Measurements from ENCODE around the gene XXYLT1. TPM values are rescaled to one million over a fixed set of nuclear protein-coding genes. Genes with fewer than 3 reads are reported as not detected.

XXYLT1 gene
- total RNA-seq, 1 experiment from 2014 or later, result 10.9 TPM

GRCh38 chr3:195113048-195113447 lies 157.9 kb downstream of the XXYLT1 start (continued):
- TF ChIP-seq CTCF (IDR thresholded peaks at IDR 0.05 in 2 of 3, conservative IDR thresholded peaks at IDR 0.05 in 1 of 3; ENCODE audit: borderline replicate concordance in 1 of 3, insufficient read depth in 1 of 3, low read depth in 2 of 3, low read length in 2 of 3) (no peak), CEBPB (IDR thresholded peaks at IDR 0.05; ENCODE audit: low read depth) (no peak), TCF7L2 (IDR thresholded peaks at IDR 0.05; ENCODE audit: borderline replicate concordance, extremely low read depth, insufficient read depth, insufficient read length) (no peak)

GRCh38 chr3:195112361-195112791 lies 158.6 kb downstream of the XXYLT1 start:
- Histone ChIP-seq H3K27ac (ENCODE audit: low read depth, low read length) (no peak overlapping the region), H3K36me3 (ENCODE audit: control insufficient read depth in 1 of 2, insufficient read depth in 2 of 2, low read length in 2 of 2) (no peaks in the 10 kb centered on the region), H3K79me2 (ENCODE audit: insufficient read depth, low read length) (no peaks in the 10 kb centered on the region), H3K9me2 (ENCODE audit: insufficient read depth) (no peaks in the 10 kb centered on the region), H4K20me1 (ENCODE audit: insufficient read depth) (no peaks in the 10 kb centered on the region), H3K4me1 (ENCODE audit: control insufficient read depth in 1 of 2, insufficient read depth in 2 of 2, low read length in 2 of 2) (peaks cover 2 to 8% of the 10 kb centered on the region in 2 experiments; a peak in 3 of 4 replicates), H2AFZ (ENCODE audit: low read depth, low read length, poor library complexity, severe bottlenecking) (no peak overlapping the region), H3K9me3 (ENCODE audit: control insufficient read depth in 1 of 2, insufficient read depth in 1 of 2, low read depth in 1 of 2, low read length in 2 of 2) (no peaks in the 10 kb centered on the region), H3K4me2 (ENCODE audit: low read length) (no peak overlapping the region), H3K4me3 (replicated peaks in 1 of 2; ENCODE audit: low read depth in 1 of 2, low read length in 2 of 2) (no peak overlapping the region), H3K9ac (ENCODE audit: low read length) (no peak overlapping the region), H3K27me3 (ENCODE audit: insufficient read depth, low read length) (no peaks in the 10 kb centered on the region)
- TF ChIP-seq FOSL1 (IDR thresholded peaks at IDR 0.05; ENCODE audit: low read depth), result no peak
- DNase-seq (ENCODE audit: low read depth, low spot score) (no peak), ATAC-seq (no peak)
- ChIA-PET CTCF (no interaction called here), POLR2A (no interaction called here), RAD21 (ENCODE audit: low non-redundant PET in 1 of 2, low total read pairs in 2 of 2, uncharacterized antibody in 2 of 2, unreplicated experiment in 2 of 2) (no interaction called here)
- intact Hi-C loops (cut with micrococcal nuclease), result no loop called here
- no TSS peak for BruUV-seq (replicated peaks)

DNA sequence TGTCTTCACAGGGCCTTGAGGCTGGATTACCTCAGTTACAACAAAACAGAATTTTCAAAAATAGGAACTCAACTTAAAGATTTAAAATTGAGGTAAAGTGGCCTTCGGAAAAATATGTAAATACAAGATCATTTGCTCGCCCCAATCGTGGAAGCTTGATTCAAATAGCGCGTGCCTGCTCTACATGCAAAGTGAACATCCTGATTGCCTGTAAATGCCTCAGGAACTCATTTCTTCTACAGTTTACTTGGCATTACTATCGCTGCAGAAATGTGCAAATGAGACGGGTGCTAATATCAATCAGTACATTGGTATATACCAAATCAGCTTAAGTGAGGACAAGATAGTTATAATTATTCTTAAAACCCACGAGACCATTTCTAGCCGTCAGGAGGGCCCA lies 159.2 kb downstream of the XXYLT1 start:
- no peaks in the 10 kb centered on the region for H3K79me2 ChIP-seq (ENCODE audit: insufficient read depth, low read length)
- no peak overlapping the region for H3K9ac ChIP-seq (ENCODE audit: low read length)
- H3K27me3 ChIP-seq (ENCODE audit: insufficient read depth, low read length), result no peaks in the 10 kb centered on the region
- ATAC-seq, result no peak
- no peaks in the 10 kb centered on the region for H3K36me3 ChIP-seq (ENCODE audit: control insufficient read depth in 1 of 2, insufficient read depth in 2 of 2, low read length in 2 of 2)
- intact Hi-C loops (cut with micrococcal nuclease), result no loop called here
- H3K27ac ChIP-seq (ENCODE audit: low read depth, low read length), result no peak overlapping the region
- H2AFZ ChIP-seq (ENCODE audit: low read depth, low read length, poor library complexity, severe bottlenecking), result no peak overlapping the region
- DNase-seq (ENCODE audit: low read depth, low spot score), result no peak
- H3K4me1 ChIP-seq (ENCODE audit: control insufficient read depth in 1 of 2, insufficient read depth in 2 of 2, low read length in 2 of 2), result peaks cover 0 to 2% of the 10 kb centered on the region in 2 experiments; a peak in 1 of 4 replicates
- no peaks in the 10 kb centered on the region for H3K9me3 ChIP-seq (ENCODE audit: control insufficient read depth in 1 of 2, insufficient read depth in 1 of 2, low read depth in 1 of 2, low read length in 2 of 2)
- no peaks in the 10 kb centered on the region for H4K20me1 ChIP-seq (ENCODE audit: insufficient read depth)
- H3K4me3 ChIP-seq (replicated peaks in 1 of 2; ENCODE audit: low read depth in 1 of 2, low read length in 2 of 2), result no peak overlapping the region
- no peaks in the 10 kb centered on the region for H3K9me2 ChIP-seq (ENCODE audit: insufficient read depth)
- POLR2A ChIA-PET, result no interaction called here
- H3K4me2 ChIP-seq (ENCODE audit: low read length), result no peak overlapping the region
- BruUV-seq (replicated peaks), result no TSS peak
- CTCF ChIA-PET, result no interaction called here
- RAD21 ChIA-PET (ENCODE audit: low non-redundant PET in 1 of 2, low total read pairs in 2 of 2, uncharacterized antibody in 2 of 2, unreplicated experiment in 2 of 2), result no interaction called here
- no peak for TF ChIP-seq MAX (IDR thresholded peaks at IDR 0.05)
- TF ChIP-seq RAD21 (IDR thresholded peaks at IDR 0.05; ENCODE audit: low read depth), result no peak
- no peak for TF ChIP-seq EZH2phosphoT487 (IDR thresholded peaks at IDR 0.05; ENCODE audit: borderline replicate concordance)
- no peak for TF ChIP-seq CBX3 (IDR thresholded peaks at IDR 0.05; ENCODE audit: low read depth)
- TF ChIP-seq JUND (IDR thresholded peaks at IDR 0.05), result no peak
- no peak for TF ChIP-seq FOSL1 (IDR thresholded peaks at IDR 0.05; ENCODE audit: low read depth)
- TF ChIP-seq POLR2A (IDR thresholded peaks at IDR 0.05; ENCODE audit: borderline replicate concordance, extremely low read depth, insufficient read depth, insufficient read length), result no peak
- no peak for TF ChIP-seq EZH2 (IDR thresholded peaks at IDR 0.05)
- TF ChIP-seq SRF (IDR thresholded peaks at IDR 0.05; ENCODE audit: low read depth), result no peak
- TF ChIP-seq EGR1 (IDR thresholded peaks at IDR 0.05; ENCODE audit: low read depth), result no peak
- no peak for TF ChIP-seq ZNF274 (IDR thresholded peaks at IDR 0.05; ENCODE audit: low read depth, low read length)
- TF ChIP-seq, protein P1, sequence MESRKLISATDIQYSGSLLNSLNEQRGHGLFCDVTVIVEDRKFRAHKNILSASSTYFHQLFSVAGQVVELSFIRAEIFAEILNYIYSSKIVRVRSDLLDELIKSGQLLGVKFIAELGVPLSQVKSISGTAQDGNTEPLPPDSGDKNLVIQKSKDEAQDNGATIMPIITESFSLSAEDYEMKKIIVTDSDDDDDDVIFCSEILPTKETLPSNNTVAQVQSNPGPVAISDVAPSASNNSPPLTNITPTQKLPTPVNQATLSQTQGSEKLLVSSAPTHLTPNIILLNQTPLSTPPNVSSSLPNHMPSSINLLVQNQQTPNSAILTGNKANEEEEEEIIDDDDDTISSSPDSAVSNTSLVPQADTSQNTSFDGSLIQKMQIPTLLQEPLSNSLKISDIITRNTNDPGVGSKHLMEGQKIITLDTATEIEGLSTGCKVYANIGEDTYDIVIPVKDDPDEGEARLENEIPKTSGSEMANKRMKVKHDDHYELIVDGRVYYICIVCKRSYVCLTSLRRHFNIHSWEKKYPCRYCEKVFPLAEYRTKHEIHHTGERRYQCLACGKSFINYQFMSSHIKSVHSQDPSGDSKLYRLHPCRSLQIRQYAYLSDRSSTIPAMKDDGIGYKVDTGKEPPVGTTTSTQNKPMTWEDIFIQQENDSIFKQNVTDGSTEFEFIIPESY (IDR thresholded peaks at IDR 0.05; ENCODE audit: extremely low read depth, insufficient replicate concordance, low read length), result no peak
- no peak for TF ChIP-seq ZFX (IDR thresholded peaks at IDR 0.05)

Data from HCT116 (cell line).